Stimulated activated CD8-positive, alpha-beta memory T cell treated with anti-CD3 and anti-CD28 coated beads, Interleukin-7, amount 100 ng/mL, for 4 hours (primary cell): ENCODE measurements around the gene CREB5.

Experiments
- DNase-seq, 2 donors: peaks; one replicate each; pipeline ENCODE4 v3.0.0-alpha.2; 2020; ENCODE audit warnings: low read depth in 2 of 2

Gene CREB5

GRCh38 chr7:28853834-28854749 lies 441.8 kb downstream of the CREB5 start:
- DNase-seq, result peak; percentile 6 to 55

DNA sequence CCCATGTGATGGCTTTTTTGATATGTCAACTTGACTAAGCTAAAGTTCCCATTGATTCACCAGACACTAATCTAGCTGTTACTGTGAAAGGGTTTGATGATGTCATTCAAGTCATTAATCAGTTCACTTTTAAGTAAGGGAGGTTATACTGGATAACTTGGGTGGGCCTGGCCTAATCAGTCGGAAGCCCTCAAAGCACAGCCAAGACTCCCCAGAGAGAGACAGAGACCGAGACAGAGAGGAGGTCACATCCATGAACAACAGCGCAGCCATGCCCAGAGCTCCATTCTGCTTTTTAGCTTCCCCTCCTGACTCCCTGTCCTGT lies 442.4 kb downstream of the CREB5 start:
- no peak for DNase-seq

- DNase-seq, result no peak
These were observed 443.4 kb downstream of the CREB5 start for GRCh38 chr7:28855538-28856217.

GRCh38 chr7:28856656-28857055 lies 444.3 kb downstream of the CREB5 start:
- DNase-seq, result no peak

DNA sequence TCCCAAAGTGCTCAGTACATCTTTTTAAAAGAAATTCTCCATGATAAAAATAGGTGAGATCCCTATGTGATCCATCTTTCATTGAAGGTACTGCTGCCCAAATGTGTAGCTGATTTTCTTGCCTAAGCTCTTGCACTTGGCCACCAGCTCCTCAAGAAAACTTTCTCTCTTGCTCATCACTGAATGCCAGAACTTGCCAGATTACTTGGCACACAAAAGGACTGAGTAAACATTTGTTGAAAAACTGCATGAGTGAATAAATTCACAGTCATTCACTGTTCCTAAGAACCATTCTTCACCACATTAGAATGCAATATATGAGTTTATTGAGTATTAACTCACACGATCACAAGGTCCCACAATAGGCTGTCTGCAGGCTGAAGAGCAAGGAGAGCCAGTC lies 445.9 kb downstream of the CREB5 start:
- DNase-seq, result no peak

- DNase-seq, result no peak
These were observed 446.6 kb downstream of the CREB5 start for GRCh38 chr7:28858895-28859294.

- DNase-seq, result no peak
These were observed 449.5 kb downstream of the CREB5 start for GRCh38 chr7:28861825-28862224.

DNA sequence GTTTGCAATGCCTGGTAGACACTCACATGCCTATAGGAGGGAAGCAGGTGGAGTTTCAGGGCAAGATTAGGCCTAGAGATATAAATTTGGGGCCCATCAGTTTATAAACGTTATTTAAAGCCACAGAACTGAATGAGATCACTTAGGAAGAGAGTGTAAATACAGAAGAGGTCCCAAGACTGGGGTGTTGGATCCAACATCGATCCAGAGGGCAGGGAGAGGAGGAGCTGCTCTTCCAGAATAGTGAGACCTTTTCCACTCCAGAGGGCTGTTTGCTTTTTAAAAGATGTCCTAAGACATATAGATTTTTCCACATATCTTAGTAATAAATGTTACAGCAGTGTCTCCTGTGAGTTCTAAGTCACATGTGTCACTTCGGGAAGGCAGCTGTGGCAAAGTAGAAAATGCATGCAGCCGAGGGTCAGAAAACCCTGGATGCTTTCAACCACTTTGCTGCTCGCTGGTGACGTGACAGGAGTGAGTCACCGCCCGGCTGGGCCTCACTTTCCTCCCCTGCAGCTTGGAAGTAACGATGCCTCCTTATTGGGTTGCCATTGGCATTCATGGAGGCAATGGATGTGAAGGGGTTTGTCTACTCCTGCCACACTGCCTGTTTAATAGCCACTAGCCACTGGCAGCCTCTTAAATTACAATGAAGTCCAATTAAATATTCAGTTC lies 450.4 kb downstream of the CREB5 start:
- no peak for DNase-seq

DNA sequence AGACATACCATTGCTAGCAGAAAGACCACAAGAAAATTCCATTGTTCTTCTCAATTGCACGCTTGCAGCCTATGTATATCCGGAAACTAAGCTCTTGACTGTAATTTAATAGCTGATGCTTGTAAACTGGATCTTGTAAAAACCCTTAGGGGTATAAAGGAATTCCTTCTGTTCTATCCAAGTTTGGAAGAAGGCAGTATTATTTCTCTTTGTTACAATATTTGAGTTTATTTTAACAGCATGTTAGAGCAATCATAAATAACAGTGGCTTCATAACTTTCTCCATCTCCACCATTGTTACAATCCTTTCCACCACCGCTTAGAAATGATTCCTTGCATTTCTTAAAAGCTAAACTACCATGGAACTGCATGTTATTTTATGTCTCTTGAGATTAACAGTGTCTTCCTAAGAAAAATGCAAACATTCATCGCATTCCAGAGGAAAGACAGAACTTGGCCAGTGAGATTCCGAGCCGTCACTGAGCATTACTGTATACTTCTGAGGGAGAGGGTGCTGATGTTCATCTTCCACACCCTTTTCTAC lies 453.4 kb downstream of the CREB5 start:
- DNase-seq, result no peak

- no peak for DNase-seq
These were observed 456.4 kb downstream of the CREB5 start for GRCh38 chr7:28868712-28869111.

- no peak for DNase-seq
These were observed 458.8 kb downstream of the CREB5 start for GRCh38 chr7:28871077-28871476.

DNA sequence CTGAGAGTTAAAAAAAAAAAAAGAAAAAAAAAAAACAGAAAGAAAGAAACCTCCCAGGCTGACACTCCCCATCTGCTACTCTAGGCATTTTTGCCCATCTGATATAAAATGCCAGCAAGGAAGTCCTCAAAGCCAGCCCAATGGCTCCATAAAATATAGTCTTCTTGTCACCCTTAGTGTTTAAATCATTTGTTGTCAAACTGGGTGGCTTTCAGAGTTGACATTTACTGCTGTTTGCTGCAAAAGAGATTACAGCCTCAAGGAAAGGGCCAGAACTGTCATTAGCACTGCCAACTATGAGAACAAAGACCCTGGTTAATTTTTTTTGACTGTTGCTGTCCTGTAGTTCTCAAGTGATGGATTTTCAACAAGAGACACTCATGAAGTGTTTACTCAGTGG lies 459.3 kb downstream of the CREB5 start:
- no peak for DNase-seq

DNA sequence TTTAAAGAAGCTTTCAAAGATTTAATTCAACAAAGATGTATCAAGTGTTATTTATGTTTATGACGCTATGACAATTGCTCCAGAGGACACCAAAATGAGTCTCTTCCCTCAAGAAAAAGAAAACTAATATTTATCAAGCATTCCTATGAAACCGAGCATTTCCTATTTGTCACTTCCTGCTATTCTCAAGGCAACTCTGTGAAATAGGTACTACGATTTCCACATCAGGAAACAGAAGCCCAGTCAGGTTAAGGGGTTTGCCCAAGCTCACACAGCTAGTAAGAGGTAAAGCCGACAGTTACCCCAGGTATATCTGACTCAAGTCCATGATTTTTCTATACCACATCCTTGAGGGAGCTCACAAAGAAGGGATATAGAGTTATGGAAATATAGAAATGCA lies 459.9 kb downstream of the CREB5 start:
- no peak for DNase-seq

DNA sequence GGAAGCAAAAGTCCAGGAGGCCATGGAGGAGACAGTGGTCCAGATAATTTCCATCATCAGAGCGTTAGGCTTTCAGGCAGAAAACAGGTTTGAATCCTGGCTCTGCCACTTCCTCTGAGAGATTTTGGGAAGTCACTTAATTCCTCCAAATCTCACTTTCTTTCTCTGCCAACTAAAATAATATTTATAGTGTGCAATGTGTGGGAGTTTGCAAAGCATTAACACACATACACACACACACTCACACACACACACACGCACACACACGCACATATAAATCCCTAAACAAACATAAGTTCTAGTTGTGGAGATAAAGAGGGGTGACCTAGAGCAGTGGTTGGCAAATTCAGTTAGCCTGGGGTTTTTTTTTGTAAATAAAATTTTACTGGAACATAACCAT lies 461.0 kb downstream of the CREB5 start:
- no peak for DNase-seq

DNA sequence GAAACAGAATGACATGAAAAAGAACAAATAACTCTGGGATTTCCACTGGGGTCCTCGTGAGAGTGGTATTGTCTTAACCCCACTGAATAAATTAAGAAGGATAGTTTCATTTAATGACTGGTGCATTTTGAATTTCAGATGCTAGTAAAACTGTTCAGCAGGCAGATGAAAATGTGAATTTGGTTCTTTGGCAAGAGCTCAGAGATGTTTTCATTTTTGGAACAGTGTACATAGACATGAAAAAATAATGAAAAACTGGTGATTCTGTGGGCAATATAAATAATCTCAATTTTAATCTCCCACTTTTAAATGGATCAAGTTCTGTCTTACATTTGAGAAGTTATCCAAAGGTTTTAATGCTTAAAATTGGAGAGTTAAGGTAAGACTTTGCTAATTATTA lies 461.7 kb downstream of the CREB5 start:
- no peak for DNase-seq
